NCI-H2107 treated with DMSO at 0.1 percent for 48 hours (cell line): ENCODE data around the gene JOSD1.
A peak's percentile ranks its signal among the peaks of the same experiment; 100 is the strongest.

ENCODE experiments used
- DNase-seq: peaks from one replicate; lab custom pipeline; 2025; ENCODE audit not compliant: unreplicated experiment; lab: John Stamatoyannopoulos, UW

The JOSD1 gene

GRCh38 chr22:38715176-38715764, 14.5 kb upstream of the JOSD1 start:
- peak; percentile 24 for DNase-seq

GRCh38 chr22:38713921-38714320, 13.2 kb upstream of the JOSD1 start:
- no peak for DNase-seq

- no peak for DNase-seq
Observed at GRCh38 chr22:38712486-38713207, 11.9 kb upstream of the JOSD1 start.

- no peak for DNase-seq
Observed at GRCh38 chr22:38710866-38711265, 10.1 kb upstream of the JOSD1 start.

- DNase-seq = no peak
Observed at GRCh38 chr22:38710351-38710750, 9.6 kb upstream of the JOSD1 start.

GRCh38 chr22:38709306-38709705, 8.6 kb upstream of the JOSD1 start:
- DNase-seq = no peak

GRCh38 chr22:38707984-38708383, 7.2 kb upstream of the JOSD1 start:
- DNase-seq = no peak

- DNase-seq = no peak
Observed at GRCh38 chr22:38707346-38707745, 6.6 kb upstream of the JOSD1 start.

GRCh38 chr22:38706901-38707195, 6.1 kb upstream of the JOSD1 start:
- DNase-seq = no peak

GRCh38 chr22:38706101-38706900, 5.6 kb upstream of the JOSD1 start:
- DNase-seq = no peak

- DNase-seq = peak; percentile 99
Observed at GRCh38 chr22:38705235-38706100, 4.7 kb upstream of the JOSD1 start, which contains the start of gene GTPBP1. Gene GTPBP1, plus strand, starts transcription at chr22:38705944. Its CDS starts 12 bp downstream, at chr22:38705956.

- DNase-seq = no peak
Observed at GRCh38 chr22:38704654-38705234, 4.0 kb upstream of the JOSD1 start.

- no peak for DNase-seq
Observed at GRCh38 chr22:38700270-38700788, 414 bp downstream of the JOSD1 start.

- no peak for DNase-seq
Observed at GRCh38 chr22:38699784-38700183, 959 bp downstream of the JOSD1 start.

- no peak for DNase-seq
Observed at GRCh38 chr22:38699143-38699542, 1.6 kb downstream of the JOSD1 start.

GRCh38 chr22:38698407-38699094, 2.2 kb downstream of the JOSD1 start:
- no peak for DNase-seq

- no peak for DNase-seq
Observed at GRCh38 chr22:38697425-38698089, 3.2 kb downstream of the JOSD1 start.

- DNase-seq = no peak
Observed at GRCh38 chr22:38696606-38697424, 3.9 kb downstream of the JOSD1 start.

GRCh38 chr22:38694940-38695339, 5.8 kb downstream of the JOSD1 start:
- DNase-seq = no peak
